HFFc6 (cell line): ENCODE results near the gene STIL. TPM values are rescaled to one million over a fixed set of nuclear protein-coding genes. Genes with fewer than 3 reads are reported as not detected.

ENCODE experiments used
- DNase-seq: peaks from one replicate; pipeline ENCODE4 v3.0.0-alpha.2; 2018
- H3K27ac Mint-ChIP-seq: 2 replicates; pipeline ENCODE4 v1.8.0; 2020; ENCODE audit warnings: mild to moderate bottlenecking, mixed read lengths
- H3K27me3 Mint-ChIP-seq: 2 replicates; pipeline ENCODE4 v1.8.0; 2021; ENCODE audit warnings: mild to moderate bottlenecking, moderate library complexity, mixed read lengths; ENCODE audit not compliant: insufficient read depth
- H3K36me3 Mint-ChIP-seq: 2 replicates; pipeline ENCODE4 v1.8.0; 2021; ENCODE audit warnings: low read depth, mixed read lengths
- H3K4me1 Mint-ChIP-seq: 2 replicates; pipeline ENCODE4 v1.8.0; 2020; ENCODE audit warnings: low read depth, mixed read lengths
- H3K4me3 Mint-ChIP-seq: 2 replicates; pipeline ENCODE4 v1.8.0; 2020; ENCODE audit warnings: mild to moderate bottlenecking, moderate library complexity, mixed read lengths
- H3K9me3 Mint-ChIP-seq: 2 replicates; pipeline ENCODE4 v1.8.0; 2020; ENCODE audit warnings: mild to moderate bottlenecking, mixed read lengths
- total RNA-seq, 6 experiments: library from RNA; stranded (reverse); fragmentation: NEBNext Ultra II Directional; extraction: Animal tissue kit (Norgen Biotek cat#: 25700); gene quantifications; 2 replicates in 1 of 6; 3 replicates in 5 of 6; pipeline ENCODE4 v1.2.3, GENCODE V29; 2021
- TF ChIP-seq, protein P1 (sequence below): fragments of 200-600 bp; sonication (generic); IDR thresholded peaks from 2 replicates; pipeline ENCODE4 v1.5.0; 2021; ENCODE audit warnings: antibody characterized with exemption, mild to moderate bottlenecking

The STIL gene
- total RNA-seq, 6 experiments from 2014 or later = 7.9 to 16.0 (median 13.6) TPM

DNA sequence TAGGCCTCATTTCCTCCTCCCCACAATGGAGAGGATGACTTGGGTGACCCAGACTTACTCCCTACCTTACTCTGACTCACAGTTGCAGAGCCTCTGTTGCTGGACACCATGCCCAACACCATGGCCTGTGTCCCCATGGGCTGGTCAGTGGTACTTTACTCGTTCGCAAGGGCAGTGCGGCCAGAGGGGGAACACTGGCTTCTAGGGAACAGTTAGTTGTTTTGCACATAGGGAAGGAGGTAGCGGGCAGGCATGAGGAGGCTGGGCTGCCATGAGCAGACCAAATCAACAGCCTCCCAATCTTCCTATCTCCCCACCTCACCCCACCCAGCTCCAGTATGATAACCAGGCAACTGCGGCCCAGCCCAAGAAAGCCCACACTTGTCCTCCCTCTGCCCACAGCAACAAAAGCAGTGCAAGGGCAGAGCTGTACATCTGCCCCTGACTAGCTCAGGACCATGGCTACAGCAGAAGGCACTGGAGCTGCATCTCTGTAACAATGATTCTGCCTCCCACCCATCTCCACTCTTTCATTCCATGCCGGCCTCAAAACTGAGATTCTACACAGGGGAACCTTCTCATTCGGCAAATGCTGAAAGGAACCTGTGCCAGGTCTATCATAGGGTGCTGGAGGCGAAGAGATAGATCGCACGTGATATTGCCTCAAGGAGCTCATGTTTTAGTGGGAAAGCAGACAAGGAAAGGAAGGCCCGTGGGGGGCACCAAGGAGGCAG is 100.5 kb downstream of the STIL start:
- TF ChIP-seq, protein P1, sequence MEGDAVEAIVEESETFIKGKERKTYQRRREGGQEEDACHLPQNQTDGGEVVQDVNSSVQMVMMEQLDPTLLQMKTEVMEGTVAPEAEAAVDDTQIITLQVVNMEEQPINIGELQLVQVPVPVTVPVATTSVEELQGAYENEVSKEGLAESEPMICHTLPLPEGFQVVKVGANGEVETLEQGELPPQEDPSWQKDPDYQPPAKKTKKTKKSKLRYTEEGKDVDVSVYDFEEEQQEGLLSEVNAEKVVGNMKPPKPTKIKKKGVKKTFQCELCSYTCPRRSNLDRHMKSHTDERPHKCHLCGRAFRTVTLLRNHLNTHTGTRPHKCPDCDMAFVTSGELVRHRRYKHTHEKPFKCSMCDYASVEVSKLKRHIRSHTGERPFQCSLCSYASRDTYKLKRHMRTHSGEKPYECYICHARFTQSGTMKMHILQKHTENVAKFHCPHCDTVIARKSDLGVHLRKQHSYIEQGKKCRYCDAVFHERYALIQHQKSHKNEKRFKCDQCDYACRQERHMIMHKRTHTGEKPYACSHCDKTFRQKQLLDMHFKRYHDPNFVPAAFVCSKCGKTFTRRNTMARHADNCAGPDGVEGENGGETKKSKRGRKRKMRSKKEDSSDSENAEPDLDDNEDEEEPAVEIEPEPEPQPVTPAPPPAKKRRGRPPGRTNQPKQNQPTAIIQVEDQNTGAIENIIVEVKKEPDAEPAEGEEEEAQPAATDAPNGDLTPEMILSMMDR = no peak
- no peaks in the 10 kb centered on the region for H3K36me3 Mint-ChIP-seq
- H3K27me3 Mint-ChIP-seq = peaks cover 7% of the 10 kb centered on the region; the same call in 1 of the 2 replicates
- no peak for DNase-seq
- no peak overlapping the region for H3K27ac Mint-ChIP-seq
- H3K4me1 Mint-ChIP-seq = peaks cover 6% of the 10 kb centered on the region; the same call in 1 of the 2 replicates
- no peak overlapping the region for H3K4me3 Mint-ChIP-seq
- H3K9me3 Mint-ChIP-seq = no peaks in the 10 kb centered on the region

DNA sequence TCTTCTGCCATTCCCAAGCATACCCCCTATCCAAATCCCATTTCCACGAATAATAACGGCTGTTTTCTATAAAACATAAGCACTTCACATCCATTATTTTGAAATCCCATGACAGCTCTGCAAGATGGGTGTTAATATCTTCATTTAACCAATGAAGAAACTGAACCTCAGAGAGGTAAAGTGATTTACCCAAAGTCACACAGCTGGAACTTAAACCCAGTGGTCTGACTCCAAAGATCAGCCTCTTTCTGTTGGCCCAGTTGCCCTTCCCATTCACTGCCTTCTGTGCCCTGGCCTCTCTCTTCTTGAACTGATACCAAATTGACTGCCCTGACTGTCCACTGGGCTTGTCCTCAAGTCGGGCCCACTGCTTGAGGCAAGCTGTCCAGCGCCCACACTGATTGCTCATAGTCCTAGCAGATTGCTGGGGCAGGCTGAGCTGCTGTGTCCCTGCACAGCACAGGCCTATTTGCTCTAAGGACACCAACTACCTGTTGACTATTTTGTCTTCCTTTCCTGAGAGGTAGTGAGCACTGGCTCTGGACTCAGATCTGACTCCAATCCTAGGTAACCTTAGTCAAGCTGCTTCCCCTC is 101.2 kb downstream of the STIL start:
- Mint-ChIP-seq H3K9me3 (no peaks in the 10 kb centered on the region), H3K27ac (no peak overlapping the region), H3K27me3 (peaks cover 7% of the 10 kb centered on the region; the same call in 1 of the 2 replicates), H3K4me1 (peaks cover 13% of the 10 kb centered on the region; the same call in 1 of the 2 replicates), H3K36me3 (no peaks in the 10 kb centered on the region), H3K4me3 (no peak overlapping the region)
- no peak for DNase-seq
- TF ChIP-seq, protein P1 = no peak

DNA sequence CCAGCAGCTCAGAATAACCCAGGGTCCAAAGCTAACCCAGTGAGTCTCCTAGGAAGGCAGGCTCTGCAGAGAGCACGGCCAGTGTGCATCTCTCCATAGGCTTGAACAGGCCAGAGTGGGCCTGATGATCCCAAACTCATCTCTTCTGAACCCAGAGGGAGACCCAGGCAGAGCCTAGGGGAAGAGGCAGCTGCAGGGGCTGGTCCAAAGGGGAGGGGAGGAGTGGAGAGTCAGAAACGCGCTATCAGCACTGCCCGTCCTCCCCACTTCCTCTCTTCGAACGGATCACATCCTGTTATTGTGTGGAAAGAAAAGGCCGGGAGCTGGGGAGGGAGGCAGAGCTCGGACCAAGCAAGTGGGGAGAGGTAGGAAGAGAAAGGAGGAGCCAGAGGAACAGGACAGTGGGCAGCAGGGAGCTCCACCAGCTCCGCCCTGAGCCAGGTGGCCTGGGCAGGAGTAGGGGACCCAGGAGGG is 102.1 kb downstream of the STIL start:
- Mint-ChIP-seq H3K4me1 (peaks cover 16% of the 10 kb centered on the region; the same call in 1 of the 2 replicates), H3K9me3 (no peaks in the 10 kb centered on the region), H3K27me3 (peaks cover 4% of the 10 kb centered on the region; the same call in 1 of the 2 replicates), H3K4me3 (no peak overlapping the region), H3K36me3 (no peaks in the 10 kb centered on the region), H3K27ac (no peak overlapping the region)
- TF ChIP-seq, protein P1 = no peak
- DNase-seq = no peak

DNA sequence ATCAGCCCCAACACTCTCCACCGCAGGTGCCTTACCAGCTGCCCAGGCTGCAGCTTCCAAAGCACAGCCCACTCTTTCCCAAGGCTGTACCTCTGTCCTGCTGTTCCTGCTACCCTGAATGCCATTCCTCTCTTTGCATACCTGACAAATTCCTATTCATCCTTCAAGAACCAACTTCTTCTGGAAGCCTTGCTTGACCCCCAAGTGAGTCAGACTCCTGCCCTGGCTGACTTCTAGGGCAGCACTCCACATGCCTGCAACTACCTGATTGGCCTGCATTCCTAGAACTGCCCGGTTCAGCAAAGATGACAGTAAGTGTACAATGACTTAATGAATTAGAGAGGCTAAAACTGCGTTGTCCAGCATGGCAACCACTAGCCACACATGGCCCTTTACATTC is 103.3 kb downstream of the STIL start:
- H3K36me3 Mint-ChIP-seq = no peaks in the 10 kb centered on the region
- DNase-seq = no peak
- peaks cover 4% of the 10 kb centered on the region for H3K27me3 Mint-ChIP-seq
- H3K4me1 Mint-ChIP-seq = peaks cover 16% of the 10 kb centered on the region; the same call in 1 of the 2 replicates
- no peak overlapping the region for H3K4me3 Mint-ChIP-seq
- TF ChIP-seq, protein P1 = no peak
- H3K9me3 Mint-ChIP-seq = no peaks in the 10 kb centered on the region
- H3K27ac Mint-ChIP-seq = no peak overlapping the region

DNA sequence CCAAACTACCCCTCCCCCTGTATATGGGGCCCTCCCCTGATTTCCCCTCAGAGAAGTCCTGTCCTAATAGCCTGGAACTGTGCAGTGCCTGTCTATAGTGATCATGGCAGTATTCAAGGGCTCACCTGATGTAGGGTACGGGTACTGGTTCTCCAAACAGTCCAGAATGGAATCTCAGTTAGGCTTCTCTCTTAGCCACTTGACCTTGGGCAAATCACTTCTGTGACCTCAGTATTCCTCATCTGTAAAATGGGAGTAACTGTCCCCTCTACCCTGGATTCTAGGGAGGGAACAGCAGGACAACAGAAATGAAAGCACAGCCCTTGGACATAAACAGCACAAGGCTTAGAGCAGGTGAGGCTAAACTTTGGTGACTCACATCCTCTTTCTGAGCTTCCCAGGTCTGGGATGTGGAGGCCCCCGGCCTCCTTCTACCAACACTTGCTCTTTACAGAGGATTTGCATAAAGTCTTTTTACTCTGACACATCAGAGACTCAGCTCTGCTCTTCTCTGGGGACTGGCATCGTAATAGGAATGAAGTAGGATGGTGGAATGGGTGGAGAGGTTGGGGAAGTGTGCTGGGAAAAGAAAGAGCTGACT is 104.1 kb downstream of the STIL start:
- TF ChIP-seq, protein P1 = no peak
- Mint-ChIP-seq H3K9me3 (no peaks in the 10 kb centered on the region), H3K27ac (no peak overlapping the region), H3K4me1 (peaks cover 16% of the 10 kb centered on the region; the same call in 1 of the 2 replicates), H3K27me3 (peaks cover 4% of the 10 kb centered on the region), H3K36me3 (no peaks in the 10 kb centered on the region), H3K4me3 (no peak overlapping the region)
- no peak for DNase-seq
